GM19240 (cell line): ENCODE data around the gene PDE2A.

Experiments
- DNase-seq: peaks from one replicate; pipeline ENCODE4 v3.0.0; 2011; ENCODE audit warnings: low spot score; ENCODE audit not compliant: insufficient read length

The PDE2A gene

GRCh38 chr11:72637198-72637597 is 37.0 kb downstream of the PDE2A start:
- no peak for DNase-seq

GRCh38 chr11:72636376-72636775 is 37.8 kb downstream of the PDE2A start:
- DNase-seq: no peak

GRCh38 chr11:72635933-72636332 is 38.3 kb downstream of the PDE2A start:
- DNase-seq: no peak

- no peak for DNase-seq
Measured at GRCh38 chr11:72635309-72635915, 38.8 kb downstream of the PDE2A start.

GRCh38 chr11:72634472-72635095 is 39.6 kb downstream of the PDE2A start:
- no peak for DNase-seq

GRCh38 chr11:72634016-72634415 is 40.2 kb downstream of the PDE2A start:
- DNase-seq: no peak

GRCh38 chr11:72633068-72633467 is 41.2 kb downstream of the PDE2A start:
- DNase-seq: no peak

- no peak for DNase-seq
Measured at GRCh38 chr11:72631806-72632731, 42.2 kb downstream of the PDE2A start.

GRCh38 chr11:72630104-72630852 is 43.9 kb downstream of the PDE2A start:
- no peak for DNase-seq

GRCh38 chr11:72629266-72629665 is 45.0 kb downstream of the PDE2A start:
- DNase-seq: no peak

GRCh38 chr11:72627594-72628281 is 46.5 kb downstream of the PDE2A start:
- no peak for DNase-seq

GRCh38 chr11:72626414-72626936 is 47.7 kb downstream of the PDE2A start:
- DNase-seq: no peak

- DNase-seq: no peak
Measured at GRCh38 chr11:72625691-72626413, 48.4 kb downstream of the PDE2A start.

- DNase-seq: no peak
Measured at GRCh38 chr11:72624496-72625201, 49.6 kb downstream of the PDE2A start.

GRCh38 chr11:72623052-72623451 is 51.2 kb downstream of the PDE2A start:
- no peak for DNase-seq

GRCh38 chr11:72621008-72621610 is 53.1 kb downstream of the PDE2A start:
- no peak for DNase-seq

GRCh38 chr11:72618803-72619202 is 55.4 kb downstream of the PDE2A start:
- DNase-seq: no peak

- no peak for DNase-seq
Measured at GRCh38 chr11:72617080-72617762, 57.0 kb downstream of the PDE2A start.
